Karpas-422 (cell line): ENCODE results near the gene CILP2. TPM values are rescaled to one million over a fixed set of nuclear protein-coding genes. Genes with fewer than 3 reads are reported as not detected.

Experiments used
- DNase-seq: peaks from one replicate; pipeline ENCODE4 v3.0.0-alpha.2; 2015
- H2AFZ ChIP-seq: fragments of 200-600 bp; sonication (generic); 2 replicates; pipeline ENCODE4 v1.6.1; 2014; ENCODE audit warnings: antibody characterized with exemption, low read length, mixed read lengths
- H3K27ac ChIP-seq: fragments of 200-600 bp; sonication (generic); 2 replicates; pipeline ENCODE4 v1.5.1; 2014; ENCODE audit warnings: mild to moderate bottlenecking, low read length, moderate library complexity
- H3K27me3 ChIP-seq: fragments of 200-600 bp; sonication (generic); 2 replicates; pipeline ENCODE4 v1.6.1; 2014; ENCODE audit warnings: low read length, mixed read lengths
- H3K36me3 ChIP-seq: fragments of 200-600 bp; sonication (generic); 2 replicates; pipeline ENCODE4 v1.6.1; 2014; ENCODE audit warnings: low read length, mixed read lengths; ENCODE audit not compliant: insufficient read depth
- H3K4me1 ChIP-seq: fragments of 200-600 bp; sonication (generic); 2 replicates; pipeline ENCODE4 v1.6.1; 2014; ENCODE audit warnings: mild to moderate bottlenecking, low read length, mixed read lengths
- H3K4me2 ChIP-seq: fragments of 200-600 bp; sonication (generic); 2 replicates; pipeline ENCODE4 v1.6.1; 2014; ENCODE audit warnings: low read length, low read depth, mild to moderate bottlenecking; ENCODE audit not compliant: poor library complexity, severe bottlenecking
- H3K4me3 ChIP-seq: fragments of 200-600 bp; sonication (generic); 2 replicates; pipeline ENCODE4 v1.5.1; 2014; ENCODE audit warnings: mild to moderate bottlenecking, antibody characterized with exemption, low read length, mixed read lengths
- H3K79me2 ChIP-seq: fragments of 200-600 bp; sonication (generic); 2 replicates; pipeline ENCODE4 v1.6.1; 2014; ENCODE audit warnings: mild to moderate bottlenecking, low read length, mixed read lengths
- H3K9ac ChIP-seq: fragments of 200-600 bp; sonication (generic); 2 replicates; pipeline ENCODE4 v1.6.0; 2014; ENCODE audit warnings: low read length
- H3K9me2 ChIP-seq: fragments of 200-600 bp; sonication (generic), shearing (Covaris generic); replicated peaks from 2 replicates; pipeline ENCODE4 v1.6.0; 2014; ENCODE audit warnings: mild to moderate bottlenecking, low read length, moderate library complexity; ENCODE audit not compliant: insufficient read depth
- H3K9me3 ChIP-seq: fragments of 300-700, 200-600 bp; sonication (generic); 2 replicates; pipeline ENCODE4 v1.6.1; 2014; ENCODE audit warnings: low read length, mixed read lengths
- H4K20me1 ChIP-seq: fragments of 200-600 bp; sonication (generic); 2 replicates; pipeline ENCODE4 v1.6.1; 2014; ENCODE audit warnings: mild to moderate bottlenecking, antibody characterized with exemption, low read length, low read depth; ENCODE audit not compliant: insufficient read depth
- total RNA-seq: library from RNA; depleted of rRNA; stranded (reverse); fragments of >200 nt; shearing (Covaris generic); gene quantifications from 2 replicates; pipeline ENCODE4 v1.2.3, GENCODE V29; 2014; ENCODE audit warnings: low replicate concordance

CILP2 gene
- total RNA-seq, 1 experiment from 2014 or later, result 0.15 TPM

DNA sequence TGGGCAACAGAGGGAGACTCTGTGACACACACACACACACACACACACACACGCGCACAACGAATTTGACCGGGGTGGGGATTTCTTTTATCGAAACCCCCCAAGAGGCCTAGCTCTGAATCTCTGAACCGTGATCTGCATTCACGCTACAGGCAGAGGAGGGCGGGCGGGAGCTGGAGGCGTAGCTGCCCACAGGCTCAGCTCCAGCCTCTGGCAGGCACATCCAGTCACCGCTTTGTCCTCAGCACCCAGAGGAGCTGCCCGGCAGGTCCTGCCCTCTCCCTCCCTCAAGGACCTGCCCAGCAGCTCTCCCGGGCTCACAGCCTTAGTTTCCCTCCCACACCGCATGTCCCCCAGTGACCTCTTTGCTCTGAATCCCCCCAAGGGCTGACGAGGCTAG, 20.0 kb downstream of the CILP2 start:
- no peak overlapping the region for H2AFZ ChIP-seq

GRCh38 chr19:19558636-19559035, 20.6 kb downstream of the CILP2 start:
- Histone ChIP-seq H3K27ac (no peak overlapping the region), H3K9me3 (no peaks in the 10 kb centered on the region)
- no peak for DNase-seq

More for the DNA sequence above, 20.0 kb downstream of the CILP2 start:
- no peak overlapping the region for H3K4me2 ChIP-seq
- no peaks in the 10 kb centered on the region for H3K9me3 ChIP-seq
- H3K4me1 ChIP-seq, result no peaks in the 10 kb centered on the region
- no peaks in the 10 kb centered on the region for H3K79me2 ChIP-seq
- H3K27me3 ChIP-seq, result no peaks in the 10 kb centered on the region
- H3K27ac ChIP-seq, result no peak overlapping the region
- no peak overlapping the region for H3K9ac ChIP-seq
- no peak overlapping the region for H3K4me3 ChIP-seq
- no peaks in the 10 kb centered on the region for H4K20me1 ChIP-seq
- no peaks in the 10 kb centered on the region for H3K36me3 ChIP-seq
- H3K9me2 ChIP-seq, result no peaks in the 10 kb centered on the region
- DNase-seq, result no peak

GRCh38 chr19:19559931-19560330, 21.9 kb downstream of the CILP2 start:
- H3K4me2 ChIP-seq, result no peak overlapping the region
- no peak overlapping the region for H3K9ac ChIP-seq
- no peaks in the 10 kb centered on the region for H3K36me3 ChIP-seq
- no peaks in the 10 kb centered on the region for H4K20me1 ChIP-seq
- H3K79me2 ChIP-seq, result no peaks in the 10 kb centered on the region
- no peak overlapping the region for H2AFZ ChIP-seq
- no peaks in the 10 kb centered on the region for H3K27me3 ChIP-seq
- H3K27ac ChIP-seq, result no peak overlapping the region
- H3K4me3 ChIP-seq, result no peak overlapping the region
- H3K9me3 ChIP-seq, result no peaks in the 10 kb centered on the region
- no peaks in the 10 kb centered on the region for H3K9me2 ChIP-seq
- no peaks in the 10 kb centered on the region for H3K4me1 ChIP-seq
- DNase-seq, result no peak

More at GRCh38 chr19:19558636-19559035, 20.6 kb downstream of the CILP2 start:
- Histone ChIP-seq H4K20me1 (no peaks in the 10 kb centered on the region), H3K79me2 (no peaks in the 10 kb centered on the region), H3K9ac (no peak overlapping the region), H3K27me3 (no peaks in the 10 kb centered on the region), H3K4me1 (no peaks in the 10 kb centered on the region), H3K36me3 (no peaks in the 10 kb centered on the region), H3K9me2 (no peaks in the 10 kb centered on the region), H2AFZ (no peak overlapping the region), H3K4me3 (no peak overlapping the region), H3K4me2 (no peak overlapping the region)

GRCh38 chr19:19561946-19562664, 24.0 kb downstream of the CILP2 start:
- Histone ChIP-seq H3K4me3 (no peak overlapping the region), H3K27me3 (no peaks in the 10 kb centered on the region), H3K27ac (no peak overlapping the region)

DNA sequence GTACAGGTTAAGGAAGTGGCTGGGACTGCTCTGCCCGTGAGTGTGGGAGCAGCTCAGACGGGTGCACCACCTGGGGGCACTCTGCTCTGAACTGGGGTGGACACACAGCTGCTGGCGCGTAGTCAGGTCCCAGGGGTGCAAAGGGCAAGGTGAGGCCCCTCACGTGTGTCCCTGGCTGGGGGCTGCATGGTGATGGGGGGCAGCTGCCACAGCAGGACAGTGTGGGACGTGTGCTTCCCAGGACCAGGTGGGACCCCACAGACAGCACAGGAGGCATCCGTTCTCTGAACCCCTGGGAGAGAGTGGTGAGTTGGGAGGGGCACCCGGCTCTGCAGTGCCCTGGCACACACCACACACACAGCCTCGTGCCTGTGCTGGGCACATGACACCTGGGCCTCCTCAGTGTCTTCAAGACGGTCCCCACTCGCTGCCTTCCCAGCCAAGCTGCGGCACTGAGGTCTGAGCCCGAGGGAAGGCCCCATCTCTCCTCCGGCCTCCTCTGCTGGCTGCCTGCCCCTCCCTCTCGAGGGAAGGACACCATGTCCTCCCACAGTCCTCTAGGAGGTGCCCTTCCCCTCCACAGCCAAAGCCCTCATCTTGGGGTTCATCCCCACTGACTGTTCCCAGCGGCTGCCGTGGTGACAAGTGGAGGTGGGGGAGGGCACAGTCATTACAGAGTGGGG, 24.7 kb downstream of the CILP2 start:
- no peaks in the 10 kb centered on the region for H3K9me3 ChIP-seq
- H3K9ac ChIP-seq, result no peak overlapping the region
- no peaks in the 10 kb centered on the region for H4K20me1 ChIP-seq
- H3K79me2 ChIP-seq, result no peaks in the 10 kb centered on the region
- no peak overlapping the region for H3K4me3 ChIP-seq
- H2AFZ ChIP-seq, result no peak overlapping the region
- H3K4me1 ChIP-seq, result no peaks in the 10 kb centered on the region
- no peak overlapping the region for H3K4me2 ChIP-seq
- DNase-seq, result peak; percentile 61
- no peaks in the 10 kb centered on the region for H3K27me3 ChIP-seq
- H3K9me2 ChIP-seq, result no peaks in the 10 kb centered on the region
- no peaks in the 10 kb centered on the region for H3K36me3 ChIP-seq
- no peak overlapping the region for H3K27ac ChIP-seq

More at GRCh38 chr19:19561946-19562664, 24.0 kb downstream of the CILP2 start:
- no peak overlapping the region for H3K4me2 ChIP-seq
- no peak overlapping the region for H3K9ac ChIP-seq
- no peaks in the 10 kb centered on the region for H3K79me2 ChIP-seq
- no peaks in the 10 kb centered on the region for H3K9me3 ChIP-seq
- H3K9me2 ChIP-seq, result no peaks in the 10 kb centered on the region
- DNase-seq, result no peak
- H3K36me3 ChIP-seq, result no peaks in the 10 kb centered on the region
- no peaks in the 10 kb centered on the region for H3K4me1 ChIP-seq
- no peaks in the 10 kb centered on the region for H4K20me1 ChIP-seq
- no peak overlapping the region for H2AFZ ChIP-seq

- H3K79me2 ChIP-seq, result no peaks in the 10 kb centered on the region
- no peak for DNase-seq
- H3K27ac ChIP-seq, result no peak overlapping the region
- H3K9me3 ChIP-seq, result no peaks in the 10 kb centered on the region
- H3K27me3 ChIP-seq, result no peaks in the 10 kb centered on the region
- H3K4me1 ChIP-seq, result no peaks in the 10 kb centered on the region
- H3K36me3 ChIP-seq, result no peaks in the 10 kb centered on the region
- no peak overlapping the region for H2AFZ ChIP-seq
- no peak overlapping the region for H3K9ac ChIP-seq
- H4K20me1 ChIP-seq, result no peaks in the 10 kb centered on the region
- H3K4me2 ChIP-seq, result no peak overlapping the region
- no peak overlapping the region for H3K4me3 ChIP-seq
- H3K9me2 ChIP-seq, result no peaks in the 10 kb centered on the region
These were observed 25.3 kb downstream of the CILP2 start for GRCh38 chr19:19563348-19563848.

DNA sequence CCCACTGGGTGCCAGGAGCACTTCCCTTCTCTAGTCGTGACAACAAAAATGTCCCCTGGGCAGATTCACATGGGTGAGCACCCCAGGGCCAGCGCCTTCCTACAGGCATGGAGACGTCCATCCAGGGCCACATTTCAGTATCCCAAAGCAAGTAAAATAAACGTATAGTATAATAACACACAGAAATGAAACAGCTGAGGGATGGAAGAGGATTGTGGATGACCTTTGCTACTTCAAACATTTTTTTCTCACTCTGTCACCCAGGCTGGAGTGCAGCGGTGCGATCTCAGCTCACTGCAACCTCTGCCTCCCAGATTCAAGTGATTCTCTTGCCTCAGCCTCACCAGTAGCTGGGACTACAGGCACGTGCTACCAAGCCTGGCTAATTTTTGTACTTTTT, 28.2 kb downstream of the CILP2 start:
- Histone ChIP-seq H3K9me2 (no peaks in the 10 kb centered on the region), H2AFZ (no peak overlapping the region), H3K36me3 (no peaks in the 10 kb centered on the region), H3K4me3 (no peak overlapping the region), H3K9ac (no peak overlapping the region), H3K27me3 (no peaks in the 10 kb centered on the region), H4K20me1 (no peaks in the 10 kb centered on the region), H3K4me2 (no peak overlapping the region), H3K4me1 (no peaks in the 10 kb centered on the region), H3K9me3 (no peaks in the 10 kb centered on the region), H3K27ac (no peak overlapping the region), H3K79me2 (no peaks in the 10 kb centered on the region)
- no peak for DNase-seq

DNA sequence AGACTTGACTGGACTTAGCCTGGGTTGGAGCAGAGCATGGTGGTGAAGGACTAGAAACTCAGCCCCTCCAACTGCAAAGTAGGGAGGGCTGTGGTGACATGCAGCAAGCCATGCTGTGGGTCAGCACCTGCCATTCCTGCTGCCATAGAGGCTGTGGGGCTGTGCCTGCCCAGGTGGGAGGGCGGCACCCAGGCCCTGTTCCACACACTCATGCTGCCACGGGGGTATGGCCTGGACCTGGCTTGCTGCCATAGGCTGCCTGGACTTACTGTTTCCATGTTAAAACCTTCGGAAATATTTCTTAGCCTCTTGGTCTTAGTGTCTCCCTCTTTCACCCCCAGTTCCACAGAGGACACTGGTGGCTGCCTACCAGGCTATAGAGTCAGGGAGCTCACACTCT, 29.3 kb downstream of the CILP2 start:
- Histone ChIP-seq H4K20me1 (no peaks in the 10 kb centered on the region), H3K79me2 (no peaks in the 10 kb centered on the region), H3K9me2 (no peaks in the 10 kb centered on the region), H3K27ac (no peak overlapping the region), H3K9me3 (no peaks in the 10 kb centered on the region), H3K9ac (no peak overlapping the region), H2AFZ (no peak overlapping the region), H3K36me3 (no peaks in the 10 kb centered on the region), H3K27me3 (no peaks in the 10 kb centered on the region), H3K4me3 (no peak overlapping the region), H3K4me1 (no peaks in the 10 kb centered on the region), H3K4me2 (no peak overlapping the region)
- DNase-seq, result no peak
